Measurements from ENCODE around the gene ZNF70. TPM values are rescaled to one million over a fixed set of nuclear protein-coding genes. Genes with fewer than 3 reads are reported as not detected.

Gene ZNF70
- total and polyA plus RNA-seq, 5 donors from 2014 or later: 0.06 to 2.0 (median 0.28) TPM

GRCh38 chr22:23693979-23694680 is 56.8 kb downstream of the ZNF70 start:
- Mint-ChIP-seq H3K36me3 (peaks cover 32% of the 10 kb centered on the region), H3K4me3 (no peak overlapping the region), H3K27ac (peak overlapping the region; percentile 99 to 100 (median 100)), H3K4me1 (peaks cover 0 to 54% (median 19%) of the 10 kb centered on the region in 4 donors), H3K27me3 (no peaks in the 10 kb centered on the region), H3K9me3 (peaks cover 0 to 1% (median 0%) of the 10 kb centered on the region in 7 donors)
- Histone ChIP-seq H3K4me3 (ENCODE audit: low read depth, low read length) (no peak overlapping the region), H3K27me3 (ENCODE audit: control insufficient read depth, insufficient read depth, low read length) (no peaks in the 10 kb centered on the region), H3K27ac (ENCODE audit: insufficient read depth, low read length, poor library complexity, severe bottlenecking) (peak overlapping the region; percentile 91), H3K36me3 (ENCODE audit: control insufficient read depth, insufficient read depth, low read length) (peaks cover 25% of the 10 kb centered on the region), H3K9me3 (ENCODE audit: control insufficient read depth in 2 of 2, low read length in 2 of 2) (no peaks in the 10 kb centered on the region), H3K4me1 (ENCODE audit: control insufficient read depth, insufficient read depth, low read length, poor library complexity, severe bottlenecking) (peaks cover 34% of the 10 kb centered on the region)
- ATAC-seq (ENCODE audit: low read depth in 2 of 2): no peak
- no peak for DNase-seq

- Mint-ChIP-seq H3K4me3 (peak overlapping the region in 2 of 4 donors; percentile 9 to 41), H3K27me3 (no peaks in the 10 kb centered on the region), H3K4me1 (peaks cover 0 to 40% (median 18%) of the 10 kb centered on the region in 4 donors), H3K27ac (peak overlapping the region in 2 of 3 donors; percentile 80 to 89), H3K9me3 (peaks cover 0 to 1% (median 0%) of the 10 kb centered on the region in 7 donors), H3K36me3 (peaks cover 31% of the 10 kb centered on the region)
- no peaks in the 10 kb centered on the region for H3K9me3 ChIP-seq (ENCODE audit: control insufficient read depth in 2 of 2, low read length in 2 of 2)
- H3K4me3 ChIP-seq (ENCODE audit: low read depth, low read length): no peak overlapping the region
- peaks cover 12% of the 10 kb centered on the region for H3K36me3 ChIP-seq (ENCODE audit: control insufficient read depth, insufficient read depth, low read length)
- H3K27ac ChIP-seq (ENCODE audit: insufficient read depth, low read length, poor library complexity, severe bottlenecking): no peak overlapping the region
- no peaks in the 10 kb centered on the region for H3K27me3 ChIP-seq (ENCODE audit: control insufficient read depth, insufficient read depth, low read length)
- DNase-seq (no peak), ATAC-seq (ENCODE audit: low read depth in 2 of 2) (no peak)
- H3K4me1 ChIP-seq (ENCODE audit: control insufficient read depth, insufficient read depth, low read length, poor library complexity, severe bottlenecking): peaks cover 29% of the 10 kb centered on the region
Measured at GRCh38 chr22:23692598-23693291, 58.2 kb downstream of the ZNF70 start.

GRCh38 chr22:23691748-23692423 is 59.0 kb downstream of the ZNF70 start:
- Histone ChIP-seq H3K4me1 (ENCODE audit: control insufficient read depth, insufficient read depth, low read length, poor library complexity, severe bottlenecking) (peaks cover 21% of the 10 kb centered on the region), H3K27me3 (ENCODE audit: control insufficient read depth, insufficient read depth, low read length) (no peaks in the 10 kb centered on the region), H3K9me3 (ENCODE audit: control insufficient read depth in 2 of 2, low read length in 2 of 2) (no peaks in the 10 kb centered on the region), H3K4me3 (ENCODE audit: low read depth, low read length) (no peak overlapping the region), H3K36me3 (ENCODE audit: control insufficient read depth, insufficient read depth, low read length) (peaks cover 12% of the 10 kb centered on the region), H3K27ac (ENCODE audit: insufficient read depth, low read length, poor library complexity, severe bottlenecking) (no peak overlapping the region)
- Mint-ChIP-seq H3K4me1 (peaks cover 0 to 32% (median 16%) of the 10 kb centered on the region in 4 donors), H3K27ac (peak overlapping the region in 2 of 3 donors; percentile 43 to 86), H3K36me3 (peaks cover 31% of the 10 kb centered on the region), H3K27me3 (no peaks in the 10 kb centered on the region), H3K4me3 (no peak overlapping the region), H3K9me3 (peaks cover 0 to 1% (median 0%) of the 10 kb centered on the region in 7 donors)
- DNase-seq: no peak
- no peak for ATAC-seq (ENCODE audit: low read depth in 2 of 2)

- DNase-seq (no peak), ATAC-seq (ENCODE audit: low read depth in 2 of 2) (no peak)
- peaks cover 0 to 2% (median 0%) of the 10 kb centered on the region in 7 donors for H3K9me3 Mint-ChIP-seq
Measured at GRCh38 chr22:23690713-23691112, 60.2 kb downstream of the ZNF70 start, which contains the start of gene RGL4. Gene RGL4 (plus strand): TSS chr22:23691013. CDS start chr22:23692031, 1,018 bp downstream.

GRCh38 chr22:23689414-23689813 is 61.5 kb downstream of the ZNF70 start:
- H3K27ac ChIP-seq (ENCODE audit: insufficient read depth, low read length, poor library complexity, severe bottlenecking): no peak overlapping the region
- DNase-seq (no peak), ATAC-seq (ENCODE audit: low read depth in 2 of 2) (no peak)
- no peaks in the 10 kb centered on the region for H3K4me1 ChIP-seq (ENCODE audit: control insufficient read depth, insufficient read depth, low read length, poor library complexity, severe bottlenecking)
- peaks cover 0 to 2% (median 0%) of the 10 kb centered on the region in 7 donors for H3K9me3 Mint-ChIP-seq
- H3K36me3 Mint-ChIP-seq: peaks cover 20% of the 10 kb centered on the region
- no peaks in the 10 kb centered on the region for H3K27me3 Mint-ChIP-seq
- peaks cover 10% of the 10 kb centered on the region for H3K36me3 ChIP-seq (ENCODE audit: control insufficient read depth, insufficient read depth, low read length)
- H3K9me3 ChIP-seq (ENCODE audit: control insufficient read depth in 2 of 2, low read length in 2 of 2): no peaks in the 10 kb centered on the region
- H3K4me3 Mint-ChIP-seq: no peak overlapping the region
- no peaks in the 10 kb centered on the region for H3K27me3 ChIP-seq (ENCODE audit: control insufficient read depth, insufficient read depth, low read length)
- H3K4me3 ChIP-seq (ENCODE audit: low read depth, low read length): no peak overlapping the region
- H3K27ac Mint-ChIP-seq: peak overlapping the region in 1 of 3 donors; percentile 31
- peaks cover 0 to 7% (median 0%) of the 10 kb centered on the region in 4 donors for H3K4me1 Mint-ChIP-seq

More at GRCh38 chr22:23690713-23691112, 60.2 kb downstream of the ZNF70 start, which contains the start of gene RGL4:
- no peaks in the 10 kb centered on the region for H3K27me3 ChIP-seq (ENCODE audit: control insufficient read depth, insufficient read depth, low read length)
- no peaks in the 10 kb centered on the region for H3K9me3 ChIP-seq (ENCODE audit: control insufficient read depth in 2 of 2, low read length in 2 of 2)
- H3K4me1 ChIP-seq (ENCODE audit: control insufficient read depth, insufficient read depth, low read length, poor library complexity, severe bottlenecking): peaks cover 9% of the 10 kb centered on the region
- H3K27ac Mint-ChIP-seq: peak within 1 kb of the TSS; percentile 43 to 86 (median 72)
- H3K4me1 Mint-ChIP-seq: peaks cover 0 to 20% (median 6%) of the 10 kb centered on the region in 4 donors
- no peaks in the 10 kb centered on the region for H3K27me3 Mint-ChIP-seq
- H3K4me3 ChIP-seq (ENCODE audit: low read depth, low read length): no peak within 1 kb of the TSS
- H3K36me3 ChIP-seq (ENCODE audit: control insufficient read depth, insufficient read depth, low read length): peaks cover 12% of the 10 kb centered on the region
- H3K36me3 Mint-ChIP-seq: peaks cover 24% of the 10 kb centered on the region
- no peak within 1 kb of the TSS for H3K27ac ChIP-seq (ENCODE audit: insufficient read depth, low read length, poor library complexity, severe bottlenecking)
- H3K4me3 Mint-ChIP-seq: no peak within 1 kb of the TSS

Other genes starting within 250 kb of the ZNF70 start
- gene IGLL1, start 170.8 kb downstream of the ZNF70 start, total RNA-seq: not detected
- gene IGLL1, start 170.8 kb downstream of the ZNF70 start, polyA plus RNA-seq: not detected
- gene DRICH1, start 118.8 kb downstream of the ZNF70 start, total RNA-seq: not detected
- gene DRICH1, start 118.8 kb downstream of the ZNF70 start, polyA plus RNA-seq: under 1 TPM in 1 of 4 donors, not detected in 3; 0.56 TPM
- 22.1 TPM for gene RGL4, start 60.1 kb downstream of the ZNF70 start, total RNA-seq
- gene RGL4, start 60.1 kb downstream of the ZNF70 start, polyA plus RNA-seq: 10 to 100 TPM; 71.3 to 85.0 (median 83.5) TPM
- 0.89 TPM for gene VPREB3, start 3.3 kb upstream of the ZNF70 start, total RNA-seq
- 1 to 10 TPM in 2 of 4 donors, under 1 TPM in 1, not detected in 1; 0.74 to 4.5 (median 2.1) TPM for gene VPREB3, start 3.3 kb upstream of the ZNF70 start, polyA plus RNA-seq
- 0.96 TPM for gene C22orf15, start 11.9 kb upstream of the ZNF70 start, total RNA-seq
- 1 to 10 TPM in 1 of 4 donors, under 1 TPM in 3; 0.76 to 1.6 (median 0.85) TPM for gene C22orf15, start 11.9 kb upstream of the ZNF70 start, polyA plus RNA-seq
- 30.6 TPM for gene CHCHD10, start 16.9 kb upstream of the ZNF70 start, total RNA-seq
- gene CHCHD10, start 16.9 kb upstream of the ZNF70 start, polyA plus RNA-seq: 10 to 100 TPM; 16.3 to 31.7 (median 19.8) TPM
- gene MMP11, start 21.7 kb upstream of the ZNF70 start, total RNA-seq: 0.52 TPM
- 1 to 10 TPM in 2 of 4 donors, under 1 TPM in 1, not detected in 1; 0.99 to 1.7 (median 1.0) TPM for gene MMP11, start 21.7 kb upstream of the ZNF70 start, polyA plus RNA-seq
- gene SMARCB1, start 35.9 kb upstream of the ZNF70 start, total RNA-seq: 58.4 TPM
- 10 to 100 TPM; 28.3 to 30.8 (median 29.7) TPM for gene SMARCB1, start 35.9 kb upstream of the ZNF70 start, polyA plus RNA-seq
- 1.0 TPM for gene DERL3, start 87.9 kb upstream of the ZNF70 start, total RNA-seq
- under 1 TPM in 1 of 4 donors, not detected in 3; 0.53 TPM for gene DERL3, start 87.9 kb upstream of the ZNF70 start, polyA plus RNA-seq
- gene SLC2A11, start 106.8 kb upstream of the ZNF70 start, total RNA-seq: 8.6 TPM
- 1 to 10 TPM; 2.5 to 4.6 (median 4.1) TPM for gene SLC2A11, start 106.8 kb upstream of the ZNF70 start, polyA plus RNA-seq
- gene MIF, start 143.3 kb upstream of the ZNF70 start, total RNA-seq: 202 TPM
- 1,000 to 10,000 TPM; 1,100 to 1,384 (median 1,231) TPM for gene MIF, start 143.3 kb upstream of the ZNF70 start, polyA plus RNA-seq
- gene GSTT2B, start 210.1 kb upstream of the ZNF70 start, total RNA-seq: not detected
- not detected for gene GSTT2B, start 210.1 kb upstream of the ZNF70 start, polyA plus RNA-seq
- gene DDTL, start 215.8 kb upstream of the ZNF70 start, total RNA-seq: 4.4 TPM
- 1 to 10 TPM; 1.2 to 3.2 (median 2.1) TPM for gene DDTL, start 215.8 kb upstream of the ZNF70 start, polyA plus RNA-seq
- gene DDT, start 223.3 kb upstream of the ZNF70 start, total RNA-seq: 68.0 TPM
- 100 to 1,000 TPM; 117 to 142 (median 132) TPM for gene DDT, start 223.3 kb upstream of the ZNF70 start, polyA plus RNA-seq
- gene GSTT2, start 229.0 kb upstream of the ZNF70 start, total RNA-seq: not detected
- not detected for gene GSTT2, start 229.0 kb upstream of the ZNF70 start, polyA plus RNA-seq

Measured in CD4-positive, CD25-positive, alpha-beta regulatory T cell (primary cell).